HG03045 (cell line): ENCODE results near the gene PRKAR1B.

ENCODE experiments used
- ATAC-seq: cut with Tn5 transposase; IDR thresholded peaks from one replicate; pipeline ENCODE4 v1.9.1; 2021; ENCODE audit warnings: mild to moderate bottlenecking, moderate library complexity; ENCODE audit not compliant: unreplicated experiment

Gene PRKAR1B

GRCh38 chr7:741850-742249, 14.8 kb upstream of the PRKAR1B start:
- no peak for ATAC-seq

GRCh38 chr7:741191-741671, 14.2 kb upstream of the PRKAR1B start:
- no peak for ATAC-seq

- ATAC-seq = no peak
These were observed 13.2 kb upstream of the PRKAR1B start for GRCh38 chr7:739983-740942.

GRCh38 chr7:739455-739982, 12.4 kb upstream of the PRKAR1B start:
- ATAC-seq = no peak

- ATAC-seq = no peak
These were observed 11.8 kb upstream of the PRKAR1B start for GRCh38 chr7:738723-739454.

GRCh38 chr7:738241-738640, 11.2 kb upstream of the PRKAR1B start:
- no peak for ATAC-seq

- ATAC-seq = no peak
These were observed 7.7 kb upstream of the PRKAR1B start for GRCh38 chr7:734808-735207.

GRCh38 chr7:734214-734613, 7.1 kb upstream of the PRKAR1B start:
- no peak for ATAC-seq

- no peak for ATAC-seq
These were observed 5.5 kb upstream of the PRKAR1B start for GRCh38 chr7:732556-732955.

GRCh38 chr7:732094-732541, 5.0 kb upstream of the PRKAR1B start:
- no peak for ATAC-seq

GRCh38 chr7:731440-732085, 4.5 kb upstream of the PRKAR1B start:
- ATAC-seq = no peak

GRCh38 chr7:730501-731439, 3.7 kb upstream of the PRKAR1B start:
- no peak for ATAC-seq

- ATAC-seq = no peak
These were observed 2.3 kb upstream of the PRKAR1B start for GRCh38 chr7:729140-730000.

- ATAC-seq = no peak
These were observed 1.5 kb upstream of the PRKAR1B start for GRCh38 chr7:728602-729001.

- no peak for ATAC-seq
These were observed 852 bp upstream of the PRKAR1B start for GRCh38 chr7:727806-728460.

- peak; percentile 29 for ATAC-seq
These were observed 302 bp downstream of the PRKAR1B start for GRCh38 chr7:726854-727103.

- peak; percentile 83 for ATAC-seq
These were observed 812 bp downstream of the PRKAR1B start, which contains the start of gene DNAAF5 for GRCh38 chr7:726084-726853. Gene DNAAF5 (plus strand): TSS chr7:726699. CDS start chr7:726721, 22 bp downstream.
